GM12878 (cell line): ENCODE measurements around the gene HEBP2. TPM values are rescaled to one million over a fixed set of nuclear protein-coding genes. Genes with fewer than 3 reads are reported as not detected.

Source experiments
- BCL3 ChIP-seq: IDR thresholded peaks from 2 replicates; pipeline ENCODE4 v1.6.1; 2011; ENCODE audit warnings: borderline replicate concordance, low read depth, mild to moderate bottlenecking, moderate library complexity, low read length; ENCODE audit not compliant: insufficient read depth, poor library complexity, severe bottlenecking
- BMI1 ChIP-seq: fragments of 450-650 bp; IDR thresholded peaks from 2 replicates; pipeline ENCODE4 v1.6.1; 2016; ENCODE audit warnings: mild to moderate bottlenecking, moderate library complexity, borderline replicate concordance
- CREM ChIP-seq: IDR thresholded peaks from 2 replicates; pipeline ENCODE4 v1.6.1; 2014; ENCODE audit warnings: antibody characterized with exemption, low read depth
- CUX1 ChIP-seq: IDR thresholded peaks from 2 replicates; pipeline ENCODE4 v1.6.1; 2012; ENCODE audit warnings: improper control_type of control experiment, low read depth, low read length; ENCODE audit not compliant: insufficient replicate concordance
- DPF2 ChIP-seq: fragments of 450-650 bp; IDR thresholded peaks from 2 replicates; pipeline ENCODE4 v1.6.1; 2017; ENCODE audit warnings: mild to moderate bottlenecking
- GATAD2B ChIP-seq: fragments of 450-650 bp; conservative IDR thresholded peaks from 2 replicates; pipeline ENCODE4 v1.6.1; 2017; ENCODE audit warnings: low read depth, mild to moderate bottlenecking, moderate library complexity
- HSF1 ChIP-seq: fragments of 150-350 bp; IDR thresholded peaks from 2 replicates; pipeline ENCODE4 v1.6.1; 2014; ENCODE audit warnings: mild to moderate bottlenecking, low read depth, low read length
- IKZF1 ChIP-seq: fragments of 450-650 bp; conservative IDR thresholded peaks from 2 replicates; pipeline ENCODE4 v1.6.1; 2017; ENCODE audit warnings: antibody characterized with exemption, mild to moderate bottlenecking
- PKNOX1 ChIP-seq: fragments of 450-650 bp; IDR thresholded peaks from 2 replicates; pipeline ENCODE4 v1.6.1; 2016; ENCODE audit warnings: mild to moderate bottlenecking
- POLR2AphosphoS5 ChIP-seq: IDR thresholded peaks from 2 replicates; pipeline ENCODE4 v1.6.1; 2011; ENCODE audit warnings: mild to moderate bottlenecking, low read length, inconsistent platforms
- RAD51 ChIP-seq: fragments of 450-650 bp; IDR thresholded peaks from 2 replicates; pipeline ENCODE4 v1.6.1; 2016; ENCODE audit warnings: moderate library complexity, mild to moderate bottlenecking, inconsistent platforms
- TARDBP ChIP-seq: IDR thresholded peaks from 2 replicates; pipeline ENCODE4 v1.6.1; 2016; ENCODE audit warnings: borderline replicate concordance
- USF1 ChIP-seq: IDR thresholded peaks from 2 replicates; pipeline ENCODE4 v1.6.1; 2011; ENCODE audit warnings: borderline replicate concordance, low read depth, mild to moderate bottlenecking, moderate library complexity, mixed read lengths, low read length; ENCODE audit not compliant: insufficient read depth; ENCODE audit errors: extremely low read length
- YY1 ChIP-seq: IDR thresholded peaks from 2 replicates; pipeline ENCODE4 v1.6.1; 2011; ENCODE audit warnings: low read depth, mild to moderate bottlenecking, low read length
- ZNF687 ChIP-seq: fragments of 450-650 bp; IDR thresholded peaks from 2 replicates; pipeline ENCODE4 v1.6.1; 2017; ENCODE audit warnings: mild to moderate bottlenecking, moderate library complexity
- polyA plus RNA-seq, 11 experiments: library from polyadenylated mRNA; depleted of rRNA in 4 of 11; unstranded in 6 of 11; stranded (reverse) in 5 of 11; fragments of >200 nt; fragmentation: Nextera tagmentation in 4 of 11; fragmentation: Illumina TruSeq in 1 of 11; extraction: Ambion mirVana in 4 of 11; extraction: Trizol in 1 of 11; gene quantifications; 1 replicate in 1 of 11; 2 replicates in 10 of 11; pipeline versions ENCODE4 v1.2.1 to v1.2.3, GENCODE V29; 2011 to 2016; ENCODE audit warnings: inconsistent platforms in 2 of 11, missing spikeins in 2 of 11, low read depth in 1 of 11
- total RNA-seq, 4 experiments: library from RNA; depleted of rRNA in 3 of 4; stranded (reverse); fragments of >200 nt in 3 of 4; fragmentation: Illumina TruSeq in 1 of 4; extraction: Trizol in 1 of 4; gene quantifications; 2 replicates each; pipeline versions ENCODE4 v1.2.1 to v1.2.3, GENCODE V29; 2013 to 2021

HEBP2 gene
- total and polyA plus RNA-seq, 10 of the 15 experiments (the other 5 are each of a cell fraction or from before 2014, with no cell fraction given) = 3.8 to 41.8 (median 16.9) TPM

- TF ChIP-seq RAD51 (peak; percentile 30; the same call in 1 of the 2 replicates), USF1 (no peak), HSF1 (no peak), CUX1 (no peak), CREM (no peak), PKNOX1 (peak; percentile 71), BMI1 (peak; percentile 58; the same call in 1 of the 2 replicates), GATAD2B (peak; percentile 77), ZNF687 (no peak), IKZF1 (peak; percentile 87), TARDBP (no peak), DPF2 (peak; percentile 92; the same call in 1 of the 2 replicates), BCL3 (no peak), YY1 (no peak), POLR2AphosphoS5 (no peak)
These were observed 51.9 kb downstream of the HEBP2 start (continued) for GRCh38 chr6:138455746-138456400.
